OCI-M1 (cell line): ENCODE measurements around the gene CCR6.

Experiments
- DNase-seq: peaks from one replicate; lab custom pipeline; 2025; lab: John Stamatoyannopoulos, UW

The CCR6 gene

GRCh38 chr6:167119670-167120582 lies 3.0 kb upstream of the CCR6 start:
- no peak for DNase-seq

GRCh38 chr6:167120583-167120903 lies 2.4 kb upstream of the CCR6 start:
- no peak for DNase-seq

GRCh38 chr6:167121335-167121841 lies 1.5 kb upstream of the CCR6 start:
- DNase-seq: no peak

- DNase-seq: no peak
Measured at GRCh38 chr6:167122041-167122826, 662 bp upstream of the CCR6 start.

- DNase-seq: no peak
Measured at GRCh38 chr6:167124753-167125152, 1.9 kb downstream of the CCR6 start.

GRCh38 chr6:167125410-167125809 lies 2.5 kb downstream of the CCR6 start:
- no peak for DNase-seq

- DNase-seq: no peak
Measured at GRCh38 chr6:167125855-167126349, 3.0 kb downstream of the CCR6 start.

GRCh38 chr6:167127785-167128531 lies 5.1 kb downstream of the CCR6 start:
- DNase-seq: no peak

- DNase-seq: no peak
Measured at GRCh38 chr6:167129159-167129558, 6.3 kb downstream of the CCR6 start.

- no peak for DNase-seq
Measured at GRCh38 chr6:167129562-167129961, 6.7 kb downstream of the CCR6 start.

- no peak for DNase-seq
Measured at GRCh38 chr6:167130008-167130677, 7.2 kb downstream of the CCR6 start.

- no peak for DNase-seq
Measured at GRCh38 chr6:167130712-167131684, 8.1 kb downstream of the CCR6 start.

GRCh38 chr6:167134448-167135328 lies 11.8 kb downstream of the CCR6 start:
- DNase-seq: no peak

- no peak for DNase-seq
Measured at GRCh38 chr6:167136376-167136775, 13.5 kb downstream of the CCR6 start.

GRCh38 chr6:167137081-167137480 lies 14.2 kb downstream of the CCR6 start:
- no peak for DNase-seq

- no peak for DNase-seq
Measured at GRCh38 chr6:167137881-167138280, 15.0 kb downstream of the CCR6 start.

- no peak for DNase-seq
Measured at GRCh38 chr6:167139761-167140160, 16.9 kb downstream of the CCR6 start.

GRCh38 chr6:167140589-167141474 lies 17.9 kb downstream of the CCR6 start:
- DNase-seq: no peak
